GM12878 (cell line): ENCODE results near the gene HLA-DPB1. TPM values are rescaled to one million over a fixed set of nuclear protein-coding genes. Genes with fewer than 3 reads are reported as not detected.

ENCODE experiments used
- BACH1 ChIP-seq: fragments of 450-650 bp; IDR thresholded peaks from 2 replicates; pipeline ENCODE4 v1.6.1; 2017; ENCODE audit warnings: mild to moderate bottlenecking, borderline replicate concordance
- BHLHE40 ChIP-seq, 2 experiments: fragments of 450-650 bp in 1 of 2; IDR thresholded peaks; 2 replicates each; pipeline ENCODE4 v1.6.1; 2011 to 2017; ENCODE audit warnings: low read depth in 2 of 2, borderline replicate concordance in 1 of 2, improper control_type of control experiment in 1 of 2, low read length in 1 of 2, mild to moderate bottlenecking in 1 of 2
- FOXM1 ChIP-seq: IDR thresholded peaks from 2 replicates; pipeline ENCODE4 v1.6.1; 2012; ENCODE audit warnings: low read depth, mild to moderate bottlenecking, inconsistent platforms, low read length, moderate library complexity
- IKZF2 ChIP-seq, 2 experiments: fragments of 450-650 bp; IDR thresholded peaks; 2 replicates each; pipeline ENCODE4 v1.6.1; 2017; ENCODE audit warnings: mild to moderate bottlenecking in 2 of 2, moderate library complexity in 2 of 2
- MEF2B ChIP-seq: fragments of 450-650 bp; IDR thresholded peaks from 2 replicates; pipeline ENCODE4 v1.6.1; 2018; ENCODE audit warnings: mild to moderate bottlenecking, moderate library complexity; ENCODE audit not compliant: partially characterized antibody, poor library complexity, severe bottlenecking
- MXI1 ChIP-seq: fragments of 150-350 bp; IDR thresholded peaks from 2 replicates; pipeline ENCODE4 v1.6.1; 2011; ENCODE audit warnings: low read depth, mild to moderate bottlenecking, inconsistent platforms, low read length, improper control_type of control experiment
- MYC ChIP-seq: IDR thresholded peaks from 2 replicates; pipeline ENCODE4 v1.6.1; 2011; ENCODE audit warnings: mild to moderate bottlenecking, low read length, moderate library complexity, inconsistent platforms; ENCODE audit not compliant: insufficient read depth, insufficient replicate concordance, insufficient read length, severe bottlenecking
- SP1 ChIP-seq: IDR thresholded peaks from one replicate; pipeline ENCODE4 v1.6.1; 2011; ENCODE audit warnings: low read depth, low read length
- TARDBP ChIP-seq: IDR thresholded peaks from 2 replicates; pipeline ENCODE4 v1.6.1; 2016; ENCODE audit warnings: borderline replicate concordance
- ZBED1 ChIP-seq: IDR thresholded peaks from 2 replicates; pipeline ENCODE4 v1.6.1; 2016; ENCODE audit warnings: borderline replicate concordance
- ZBTB33 ChIP-seq: fragments of 450-650 bp; IDR thresholded peaks from 2 replicates; pipeline ENCODE4 v1.6.1; 2017; ENCODE audit warnings: mild to moderate bottlenecking
- polyA plus RNA-seq, 11 experiments: library from polyadenylated mRNA; depleted of rRNA in 4 of 11; unstranded in 6 of 11; stranded (reverse) in 5 of 11; fragments of >200 nt; fragmentation: Nextera tagmentation in 4 of 11; fragmentation: Illumina TruSeq in 1 of 11; extraction: Ambion mirVana in 4 of 11; extraction: Trizol in 1 of 11; gene quantifications; 1 replicate in 1 of 11; 2 replicates in 10 of 11; pipeline versions ENCODE4 v1.2.1 to v1.2.3, GENCODE V29; 2011 to 2016; ENCODE audit warnings: inconsistent platforms in 2 of 11, missing spikeins in 2 of 11, low read depth in 1 of 11
- total RNA-seq, 4 experiments: library from RNA; depleted of rRNA in 3 of 4; stranded (reverse); fragments of >200 nt in 3 of 4; fragmentation: Illumina TruSeq in 1 of 4; extraction: Trizol in 1 of 4; gene quantifications; 2 replicates each; pipeline versions ENCODE4 v1.2.1 to v1.2.3, GENCODE V29; 2013 to 2021
- TF ChIP-seq, protein P1 (sequence below): fragments of 450-650 bp; IDR thresholded peaks from 2 replicates; pipeline ENCODE4 v1.6.1; 2017; ENCODE audit warnings: mild to moderate bottlenecking, moderate library complexity
- TF ChIP-seq, protein P2 (sequence below): fragments of 450-650 bp; IDR thresholded peaks from 2 replicates; pipeline ENCODE4 v1.6.1; 2017; ENCODE audit warnings: low read depth, mild to moderate bottlenecking, moderate library complexity
- TF ChIP-seq, protein P3 (sequence below): fragments of 450-650 bp; IDR thresholded peaks from 2 replicates; pipeline ENCODE4 v1.6.1; 2017; ENCODE audit warnings: antibody characterized with exemption, mild to moderate bottlenecking, moderate library complexity
- TF ChIP-seq, protein P4 (sequence below): fragments of 450-650 bp; IDR thresholded peaks from 2 replicates; pipeline ENCODE4 v1.6.1; 2018; ENCODE audit warnings: mild to moderate bottlenecking, low read depth, moderate library complexity; ENCODE audit not compliant: partially characterized antibody

Gene HLA-DPB1
- total and polyA plus RNA-seq, 10 of the 15 experiments (the other 5 are each of a cell fraction or from before 2014, with no cell fraction given) = 101 to 675 (median 352) TPM

DNA sequence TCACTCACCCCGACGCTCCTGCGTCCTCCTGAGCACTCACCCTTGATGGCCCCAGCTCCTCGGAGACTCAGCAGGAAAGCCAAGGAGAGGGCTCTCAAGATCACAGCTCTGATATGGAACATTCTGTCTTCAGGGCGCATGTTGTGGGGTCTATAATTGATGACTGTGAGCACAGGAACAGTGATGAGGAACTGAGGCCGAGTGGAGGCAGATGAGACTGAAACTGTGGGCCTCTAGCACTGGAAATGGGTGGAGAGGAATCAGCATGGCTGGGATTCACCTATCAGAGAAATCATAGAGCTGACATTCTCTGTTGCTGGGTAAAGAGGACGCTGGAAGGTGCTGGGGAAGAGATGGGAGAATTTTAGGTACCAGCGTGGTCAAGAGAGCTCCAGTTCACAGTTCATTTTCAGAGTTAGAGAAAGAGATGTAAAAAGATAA, 2.3 kb upstream of the HLA-DPB1 start, which contains the start of gene HLA-DPA1 (continued):
- TF ChIP-seq, protein P1, sequence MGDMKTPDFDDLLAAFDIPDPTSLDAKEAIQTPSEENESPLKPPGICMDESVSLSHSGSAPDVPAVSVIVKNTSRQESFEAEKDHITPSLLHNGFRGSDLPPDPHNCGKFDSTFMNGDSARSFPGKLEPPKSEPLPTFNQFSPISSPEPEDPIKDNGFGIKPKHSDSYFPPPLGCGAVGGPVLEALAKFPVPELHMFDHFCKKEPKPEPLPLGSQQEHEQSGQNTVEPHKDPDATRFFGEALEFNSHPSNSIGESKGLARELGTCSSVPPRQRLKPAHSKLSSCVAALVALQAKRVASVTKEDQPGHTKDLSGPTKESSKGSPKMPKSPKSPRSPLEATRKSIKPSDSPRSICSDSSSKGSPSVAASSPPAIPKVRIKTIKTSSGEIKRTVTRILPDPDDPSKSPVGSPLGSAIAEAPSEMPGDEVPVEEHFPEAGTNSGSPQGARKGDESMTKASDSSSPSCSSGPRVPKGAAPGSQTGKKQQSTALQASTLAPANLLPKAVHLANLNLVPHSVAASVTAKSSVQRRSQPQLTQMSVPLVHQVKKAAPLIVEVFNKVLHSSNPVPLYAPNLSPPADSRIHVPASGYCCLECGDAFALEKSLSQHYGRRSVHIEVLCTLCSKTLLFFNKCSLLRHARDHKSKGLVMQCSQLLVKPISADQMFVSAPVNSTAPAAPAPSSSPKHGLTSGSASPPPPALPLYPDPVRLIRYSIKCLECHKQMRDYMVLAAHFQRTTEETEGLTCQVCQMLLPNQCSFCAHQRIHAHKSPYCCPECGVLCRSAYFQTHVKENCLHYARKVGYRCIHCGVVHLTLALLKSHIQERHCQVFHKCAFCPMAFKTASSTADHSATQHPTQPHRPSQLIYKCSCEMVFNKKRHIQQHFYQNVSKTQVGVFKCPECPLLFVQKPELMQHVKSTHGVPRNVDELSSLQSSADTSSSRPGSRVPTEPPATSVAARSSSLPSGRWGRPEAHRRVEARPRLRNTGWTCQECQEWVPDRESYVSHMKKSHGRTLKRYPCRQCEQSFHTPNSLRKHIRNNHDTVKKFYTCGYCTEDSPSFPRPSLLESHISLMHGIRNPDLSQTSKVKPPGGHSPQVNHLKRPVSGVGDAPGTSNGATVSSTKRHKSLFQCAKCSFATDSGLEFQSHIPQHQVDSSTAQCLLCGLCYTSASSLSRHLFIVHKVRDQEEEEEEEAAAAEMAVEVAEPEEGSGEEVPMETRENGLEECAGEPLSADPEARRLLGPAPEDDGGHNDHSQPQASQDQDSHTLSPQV = no peak
- TF ChIP-seq BHLHE40 (IDR thresholded peaks at IDR 0.05; ENCODE audit: borderline replicate concordance in 1 of 2, low read depth in 2 of 2, low read length in 1 of 2) = peak; percentile 73 to 83
- no peak for TF ChIP-seq TARDBP
- TF ChIP-seq, protein P2, sequence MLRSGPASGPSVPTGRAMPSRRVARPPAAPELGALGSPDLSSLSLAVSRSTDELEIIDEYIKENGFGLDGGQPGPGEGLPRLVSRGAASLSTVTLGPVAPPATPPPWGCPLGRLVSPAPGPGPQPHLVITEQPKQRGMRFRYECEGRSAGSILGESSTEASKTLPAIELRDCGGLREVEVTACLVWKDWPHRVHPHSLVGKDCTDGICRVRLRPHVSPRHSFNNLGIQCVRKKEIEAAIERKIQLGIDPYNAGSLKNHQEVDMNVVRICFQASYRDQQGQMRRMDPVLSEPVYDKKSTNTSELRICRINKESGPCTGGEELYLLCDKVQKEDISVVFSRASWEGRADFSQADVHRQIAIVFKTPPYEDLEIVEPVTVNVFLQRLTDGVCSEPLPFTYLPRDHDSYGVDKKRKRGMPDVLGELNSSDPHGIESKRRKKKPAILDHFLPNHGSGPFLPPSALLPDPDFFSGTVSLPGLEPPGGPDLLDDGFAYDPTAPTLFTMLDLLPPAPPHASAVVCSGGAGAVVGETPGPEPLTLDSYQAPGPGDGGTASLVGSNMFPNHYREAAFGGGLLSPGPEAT = peak; percentile 63
- peak; percentile 58 for TF ChIP-seq SP1
- peak; percentile 63 to 65; a peak in 3 of 4 replicates for TF ChIP-seq IKZF2 (IDR thresholded peaks at IDR 0.05)
- TF ChIP-seq MYC = no peak
- TF ChIP-seq, protein P3, sequence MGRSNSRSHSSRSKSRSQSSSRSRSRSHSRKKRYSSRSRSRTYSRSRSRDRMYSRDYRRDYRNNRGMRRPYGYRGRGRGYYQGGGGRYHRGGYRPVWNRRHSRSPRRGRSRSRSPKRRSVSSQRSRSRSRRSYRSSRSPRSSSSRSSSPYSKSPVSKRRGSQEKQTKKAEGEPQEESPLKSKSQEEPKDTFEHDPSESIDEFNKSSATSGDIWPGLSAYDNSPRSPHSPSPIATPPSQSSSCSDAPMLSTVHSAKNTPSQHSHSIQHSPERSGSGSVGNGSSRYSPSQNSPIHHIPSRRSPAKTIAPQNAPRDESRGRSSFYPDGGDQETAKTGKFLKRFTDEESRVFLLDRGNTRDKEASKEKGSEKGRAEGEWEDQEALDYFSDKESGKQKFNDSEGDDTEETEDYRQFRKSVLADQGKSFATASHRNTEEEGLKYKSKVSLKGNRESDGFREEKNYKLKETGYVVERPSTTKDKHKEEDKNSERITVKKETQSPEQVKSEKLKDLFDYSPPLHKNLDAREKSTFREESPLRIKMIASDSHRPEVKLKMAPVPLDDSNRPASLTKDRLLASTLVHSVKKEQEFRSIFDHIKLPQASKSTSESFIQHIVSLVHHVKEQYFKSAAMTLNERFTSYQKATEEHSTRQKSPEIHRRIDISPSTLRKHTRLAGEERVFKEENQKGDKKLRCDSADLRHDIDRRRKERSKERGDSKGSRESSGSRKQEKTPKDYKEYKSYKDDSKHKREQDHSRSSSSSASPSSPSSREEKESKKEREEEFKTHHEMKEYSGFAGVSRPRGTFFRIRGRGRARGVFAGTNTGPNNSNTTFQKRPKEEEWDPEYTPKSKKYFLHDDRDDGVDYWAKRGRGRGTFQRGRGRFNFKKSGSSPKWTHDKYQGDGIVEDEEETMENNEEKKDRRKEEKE = no peak
- TF ChIP-seq FOXM1 = 0 out of 2 replicates have a peak, but pooled peaks have one; percentile 11
- peak; percentile 86 for TF ChIP-seq BACH1
- TF ChIP-seq, protein P4, sequence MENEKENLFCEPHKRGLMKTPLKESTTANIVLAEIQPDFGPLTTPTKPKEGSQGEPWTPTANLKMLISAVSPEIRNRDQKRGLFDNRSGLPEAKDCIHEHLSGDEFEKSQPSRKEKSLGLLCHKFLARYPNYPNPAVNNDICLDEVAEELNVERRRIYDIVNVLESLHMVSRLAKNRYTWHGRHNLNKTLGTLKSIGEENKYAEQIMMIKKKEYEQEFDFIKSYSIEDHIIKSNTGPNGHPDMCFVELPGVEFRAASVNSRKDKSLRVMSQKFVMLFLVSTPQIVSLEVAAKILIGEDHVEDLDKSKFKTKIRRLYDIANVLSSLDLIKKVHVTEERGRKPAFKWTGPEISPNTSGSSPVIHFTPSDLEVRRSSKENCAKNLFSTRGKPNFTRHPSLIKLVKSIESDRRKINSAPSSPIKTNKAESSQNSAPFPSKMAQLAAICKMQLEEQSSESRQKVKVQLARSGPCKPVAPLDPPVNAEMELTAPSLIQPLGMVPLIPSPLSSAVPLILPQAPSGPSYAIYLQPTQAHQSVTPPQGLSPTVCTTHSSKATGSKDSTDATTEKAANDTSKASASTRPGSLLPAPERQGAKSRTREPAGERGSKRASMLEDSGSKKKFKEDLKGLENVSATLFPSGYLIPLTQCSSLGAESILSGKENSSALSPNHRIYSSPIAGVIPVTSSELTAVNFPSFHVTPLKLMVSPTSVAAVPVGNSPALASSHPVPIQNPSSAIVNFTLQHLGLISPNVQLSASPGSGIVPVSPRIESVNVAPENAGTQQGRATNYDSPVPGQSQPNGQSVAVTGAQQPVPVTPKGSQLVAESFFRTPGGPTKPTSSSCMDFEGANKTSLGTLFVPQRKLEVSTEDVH = no peak
- TF ChIP-seq ZBED1 = peak; percentile 97; the same call in 1 of the 2 replicates
- no peak for TF ChIP-seq MEF2B
- no peak; the same call in 1 of the 2 replicates for TF ChIP-seq MXI1
- TF ChIP-seq ZBTB33 = no peak
